Naive thymus-derived CD4-positive, alpha-beta T cell (primary cell): ENCODE measurements around the gene BRI3. TPM values are rescaled to one million over a fixed set of nuclear protein-coding genes. Genes with fewer than 3 reads are reported as not detected.
"Not testable (repeated sequence)": the region's sequence is repeated elsewhere in the genome, so short reads cannot be mapped to it uniquely, and the experiment has no call there.

Source experiments
- ATAC-seq: fragments of 150-1000 bp; cut with Tn5 transposase; 2 replicates; pipeline ENCODE4 v1.10.0; 2021; ENCODE audit warnings: mild to moderate bottlenecking, moderate library complexity
- CTCF ChIA-PET: fragments of 350-600 bp; sonication (Branson Sonifier 250); formaldehyde crosslinking; loops from one replicate; lab custom pipeline; 2021; ENCODE audit warnings: antibody characterized with exemption; lab: Charles Lee
- POLR2A ChIA-PET: fragments of 350-600 bp; sonication (Branson Sonifier 250); formaldehyde crosslinking; loops from one replicate; lab custom pipeline; 2021; ENCODE audit warnings: antibody characterized with exemption, inconsistent platforms; lab: Charles Lee
- DNase-seq, 9 donors: peaks; one replicate each; pipeline versions ENCODE4 v3.0.0 to v3.0.0-alpha.2; 2020 to 2022; ENCODE audit warnings: mixed read lengths in 1 of 9
- H3K27ac ChIP-seq: one replicate; pipeline ENCODE4 v1.7.0; 2013; ENCODE audit warnings: mild to moderate bottlenecking, low read depth, low read length, moderate library complexity
- H3K27me3 ChIP-seq, 2 donors: one replicate each; pipeline ENCODE4 v1.7.0; 2013; ENCODE audit warnings: low read length in 2 of 2, mild to moderate bottlenecking in 2 of 2, moderate library complexity in 2 of 2; ENCODE audit not compliant: control insufficient read depth in 2 of 2, insufficient read depth in 2 of 2
- H3K36me3 ChIP-seq, 3 experiments: 1 replicate in 2 of 3; 2 replicates in 1 of 3; pipeline ENCODE4 v1.7.0; 2013; ENCODE audit warnings: low read length in 3 of 3, mild to moderate bottlenecking in 3 of 3, moderate library complexity in 1 of 3; ENCODE audit not compliant: insufficient read depth in 3 of 3, control insufficient read depth in 2 of 3
- H3K4me1 ChIP-seq, 2 donors: one replicate each; pipeline ENCODE4 v1.7.0; 2013; ENCODE audit warnings: low read length in 2 of 2, mild to moderate bottlenecking in 2 of 2, moderate library complexity in 1 of 2; ENCODE audit not compliant: control insufficient read depth in 2 of 2, insufficient read depth in 2 of 2
- H3K4me3 ChIP-seq: 2 replicates; pipeline ENCODE4 v1.7.0; 2013; ENCODE audit warnings: mild to moderate bottlenecking, low read length
- H3K9me3 ChIP-seq, 3 experiments: 1 replicate in 2 of 3; 2 replicates in 1 of 3; pipeline ENCODE4 v1.7.0; 2013; ENCODE audit warnings: low read length in 3 of 3; ENCODE audit not compliant: control insufficient read depth in 2 of 3
- H3K27ac Mint-ChIP-seq, 9 donors: one replicate each; pipeline ENCODE4 v1.8.0; 2020 to 2022; ENCODE audit warnings: mixed read lengths in 9 of 9, mild to moderate bottlenecking in 8 of 9, moderate library complexity in 5 of 9, inconsistent platforms in 2 of 9
- H3K27me3 Mint-ChIP-seq, 5 donors: one replicate each; pipeline ENCODE4 v1.8.0; 2021 to 2022; ENCODE audit warnings: mixed read lengths in 5 of 5, mild to moderate bottlenecking in 1 of 5
- H3K36me3 Mint-ChIP-seq, 5 donors: one replicate each; pipeline ENCODE4 v1.8.0; 2020 to 2022; ENCODE audit warnings: mixed read lengths in 5 of 5, mild to moderate bottlenecking in 3 of 5, inconsistent platforms in 1 of 5
- H3K4me1 Mint-ChIP-seq, 7 donors: one replicate each; pipeline ENCODE4 v1.8.0; 2020 to 2022; ENCODE audit warnings: mixed read lengths in 7 of 7, mild to moderate bottlenecking in 3 of 7, inconsistent platforms in 1 of 7
- H3K4me3 Mint-ChIP-seq, 10 donors: one replicate each; pipeline ENCODE4 v1.8.0; 2020 to 2022; ENCODE audit warnings: mild to moderate bottlenecking in 10 of 10, mixed read lengths in 10 of 10, moderate library complexity in 6 of 10, inconsistent platforms in 2 of 10
- H3K9me3 Mint-ChIP-seq, 11 donors: one replicate each; pipeline ENCODE4 v1.8.0; 2020 to 2022; ENCODE audit warnings: mixed read lengths in 11 of 11, mild to moderate bottlenecking in 4 of 11, inconsistent platforms in 1 of 11, moderate library complexity in 1 of 11
- intact Hi-C, 2 donors: fragments of 100-400 bp; cut with micrococcal nuclease; formaldehyde crosslinking; loops; one replicate each; pipeline ENCODE4 v1.15.1; 2023
- polyA plus RNA-seq, 2 donors: library from polyadenylated mRNA; unstranded; fragments of 300-500 nt; fragmentation: Illumina TruSeq; gene quantifications; one replicate each; pipeline ENCODE4 v1.2.3, GENCODE V29; 2021
- total RNA-seq, 6 experiments: library from RNA in 5 of 6; stranded (reverse) in 5 of 6; gene quantifications; 1 replicate in 5 of 6; 2 replicates in 1 of 6; pipeline ENCODE4 v1.2.3 and lab custom pipeline; 2021 to 2026

Gene BRI3
- total and polyA plus RNA-seq, 7 experiments from 2014 or later, result 17.8 to 194 (median 82.4) TPM

- no peak for ATAC-seq
- DNase-seq, result no peak
- no peak overlapping the region for H3K27ac Mint-ChIP-seq
Observed at GRCh38 chr7:98309566-98309965, 28.1 kb downstream of the BRI3 start.

GRCh38 chr7:98312201-98312600 is 30.7 kb downstream of the BRI3 start:
- no peak overlapping the region for H3K27ac ChIP-seq
- no peak for DNase-seq
- H3K36me3 ChIP-seq, result no peaks in the 10 kb centered on the region
- no peak for ATAC-seq
- POLR2A ChIA-PET, result no interaction called here
- CTCF ChIA-PET, result no interaction called here
- H3K9me3 ChIP-seq, result no peaks in the 10 kb centered on the region
- peaks cover 0 to 4% (median 0%) of the 10 kb centered on the region in 11 donors for H3K9me3 Mint-ChIP-seq
- peaks cover 0 to under 1% (median 0%) of the 10 kb centered on the region in 5 donors for H3K27me3 Mint-ChIP-seq
- H3K4me3 Mint-ChIP-seq, result no peak overlapping the region
- peaks cover 0 to 19% (median 9%) of the 10 kb centered on the region in 5 donors for H3K36me3 Mint-ChIP-seq
- intact Hi-C loops, result no loop called here
- no peak overlapping the region for H3K27ac Mint-ChIP-seq
- no peak overlapping the region for H3K4me3 ChIP-seq
- H3K4me1 ChIP-seq, result no peaks in the 10 kb centered on the region
- no peaks in the 10 kb centered on the region for H3K27me3 ChIP-seq
- H3K4me1 Mint-ChIP-seq, result no peaks in the 10 kb centered on the region

More at GRCh38 chr7:98309566-98309965, 28.1 kb downstream of the BRI3 start:
- Mint-ChIP-seq H3K27me3 (no peaks in the 10 kb centered on the region), H3K9me3 (no peaks in the 10 kb centered on the region), H3K4me3 (no peak overlapping the region), H3K4me1 (no peaks in the 10 kb centered on the region), H3K36me3 (peaks cover 0 to 10% (median 4%) of the 10 kb centered on the region in 5 donors)
- Histone ChIP-seq H3K27ac (no peak overlapping the region), H3K9me3 (no peaks in the 10 kb centered on the region), H3K4me3 (no peak overlapping the region), H3K27me3 (no peaks in the 10 kb centered on the region), H3K36me3 (peaks cover 0 to 3% (median 0%) of the 10 kb centered on the region in 3 experiments), H3K4me1 (no peaks in the 10 kb centered on the region)
- POLR2A ChIA-PET, result no interaction called here
- CTCF ChIA-PET, result no interaction called here
- intact Hi-C loops, result no loop called here

- POLR2A ChIA-PET, result no interaction called here
- no peak overlapping the region for H3K27ac Mint-ChIP-seq
- CTCF ChIA-PET, result no interaction called here
Observed at GRCh38 chr7:98314469-98314868, 33.0 kb downstream of the BRI3 start.

GRCh38 chr7:98315318-98315993 is 34.0 kb downstream of the BRI3 start:
- intact Hi-C loops, result no loop called here
- Mint-ChIP-seq H3K27ac (no peak overlapping the region), H3K36me3 (peaks cover 0 to 14% (median 9%) of the 10 kb centered on the region in 5 donors), H3K9me3 (peaks cover 0 to 10% (median 0%) of the 10 kb centered on the region in 11 donors), H3K4me3 (no peak overlapping the region), H3K27me3 (peaks cover 0 to 7% (median 0%) of the 10 kb centered on the region in 5 donors), H3K4me1 (peaks cover 0 to 5% (median 0%) of the 10 kb centered on the region in 7 donors)
- Histone ChIP-seq H3K36me3 (no peaks in the 10 kb centered on the region), H3K4me3 (no peak overlapping the region), H3K27me3 (no peaks in the 10 kb centered on the region), H3K4me1 (no peaks in the 10 kb centered on the region), H3K27ac (no peak overlapping the region), H3K9me3 (no peaks in the 10 kb centered on the region)
- DNase-seq, result no peak
- ATAC-seq, result no peak
- POLR2A ChIA-PET, result no interaction called here
- CTCF ChIA-PET, result no interaction called here

More at GRCh38 chr7:98314469-98314868, 33.0 kb downstream of the BRI3 start:
- intact Hi-C loops, result no loop called here
- no peaks in the 10 kb centered on the region for H3K27me3 ChIP-seq
- Mint-ChIP-seq H3K4me1 (peaks cover 0 to 5% (median 0%) of the 10 kb centered on the region in 7 donors), H3K27me3 (peaks cover 0 to 7% (median 0%) of the 10 kb centered on the region in 5 donors), H3K4me3 (no peak overlapping the region), H3K36me3 (peaks cover 0 to 14% (median 9%) of the 10 kb centered on the region in 5 donors), H3K9me3 (peaks cover 0 to 10% (median 0%) of the 10 kb centered on the region in 11 donors)
- no peaks in the 10 kb centered on the region for H3K9me3 ChIP-seq
- H3K4me1 ChIP-seq, result no peaks in the 10 kb centered on the region
- peak; percentile 26 for ATAC-seq
- no peak overlapping the region for H3K27ac ChIP-seq
- DNase-seq, result no peak
- no peaks in the 10 kb centered on the region for H3K36me3 ChIP-seq
- H3K4me3 ChIP-seq, result no peak overlapping the region

GRCh38 chr7:98315994-98316527 is 34.6 kb downstream of the BRI3 start:
- ATAC-seq, H3K4me3 Mint-ChIP-seq, H3K4me1 ChIP-seq, intact Hi-C loops, H3K36me3 ChIP-seq, POLR2A ChIA-PET, DNase-seq, H3K9me3 ChIP-seq, CTCF ChIA-PET, H3K27ac ChIP-seq, H3K4me1 Mint-ChIP-seq, H3K9me3 Mint-ChIP-seq, H3K27me3 Mint-ChIP-seq, H3K27me3 ChIP-seq, H3K4me3 ChIP-seq, H3K27ac Mint-ChIP-seq: not testable (repeated sequence)
- H3K36me3 Mint-ChIP-seq, result peaks cover 0 to 14% (median 9%) of the 10 kb centered on the region in 5 donors

GRCh38 chr7:98317366-98318040 is 36.0 kb downstream of the BRI3 start:
- DNase-seq (no peak), ATAC-seq (no peak)
- CTCF ChIA-PET, result no interaction called here
- Mint-ChIP-seq H3K9me3 (peaks cover 0 to 10% (median 0%) of the 10 kb centered on the region in 11 donors), H3K27ac (no peak overlapping the region), H3K4me3 (no peak overlapping the region), H3K36me3 (peaks cover 0 to 14% (median 9%) of the 10 kb centered on the region in 5 donors), H3K4me1 (peaks cover 0 to 5% (median 0%) of the 10 kb centered on the region in 7 donors), H3K27me3 (peaks cover 0 to 10% (median 0%) of the 10 kb centered on the region in 5 donors)
- Histone ChIP-seq H3K4me3 (no peak overlapping the region), H3K27ac (no peak overlapping the region), H3K9me3 (no peaks in the 10 kb centered on the region), H3K4me1 (no peaks in the 10 kb centered on the region), H3K27me3 (no peaks in the 10 kb centered on the region), H3K36me3 (no peaks in the 10 kb centered on the region)
- intact Hi-C loops, result no loop called here
- POLR2A ChIA-PET, result no interaction called here
